GM11168 (cell line): ENCODE data around the gene GPR39.

ENCODE experiments used
- in situ Hi-C: fragments of 300-500 bp; cut with MboI; formaldehyde crosslinking; loops from one replicate; pipeline ENCODE4 v1.12.0; 2022; ENCODE audit warnings: low sequenced_read_pairs; ENCODE audit not compliant: unreplicated experiment

The GPR39 gene

DNA sequence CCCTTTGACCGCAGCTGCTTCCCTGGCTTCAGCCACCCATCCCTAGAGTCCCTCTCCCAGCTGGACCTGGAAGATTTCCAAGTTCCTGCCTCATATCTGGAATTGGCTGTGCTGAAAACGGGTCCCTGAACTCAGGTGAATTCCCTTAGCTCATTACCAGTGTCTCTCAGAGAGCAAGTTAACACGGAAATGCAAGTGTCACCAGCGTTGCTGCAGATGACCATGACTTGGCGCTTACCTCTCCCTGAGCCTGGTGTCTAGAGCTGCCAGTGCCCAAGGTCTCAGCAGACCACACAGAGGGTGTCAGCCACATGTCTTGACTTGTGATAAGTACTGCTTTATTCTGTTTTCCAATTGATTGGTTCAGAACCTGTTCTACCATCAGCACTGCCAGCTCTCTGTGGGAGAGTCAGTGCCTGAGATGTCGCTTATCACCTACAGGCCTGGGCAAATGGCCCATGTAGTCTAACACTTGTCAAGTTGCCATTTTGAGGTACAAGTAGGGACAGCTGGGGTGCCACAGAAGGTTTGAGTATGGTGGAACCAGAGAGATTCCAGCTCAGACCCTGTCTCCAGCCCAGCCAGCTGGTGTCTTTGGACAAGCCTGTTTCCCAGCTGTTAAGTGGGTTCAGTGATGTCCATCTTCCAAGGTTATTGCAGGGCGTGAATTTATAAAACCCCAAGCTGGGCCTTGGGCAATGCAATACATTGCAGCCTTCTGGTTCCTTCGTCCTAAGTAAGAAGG is 204.7 kb downstream of the GPR39 start:
- in situ Hi-C loops = no loop called here

DNA sequence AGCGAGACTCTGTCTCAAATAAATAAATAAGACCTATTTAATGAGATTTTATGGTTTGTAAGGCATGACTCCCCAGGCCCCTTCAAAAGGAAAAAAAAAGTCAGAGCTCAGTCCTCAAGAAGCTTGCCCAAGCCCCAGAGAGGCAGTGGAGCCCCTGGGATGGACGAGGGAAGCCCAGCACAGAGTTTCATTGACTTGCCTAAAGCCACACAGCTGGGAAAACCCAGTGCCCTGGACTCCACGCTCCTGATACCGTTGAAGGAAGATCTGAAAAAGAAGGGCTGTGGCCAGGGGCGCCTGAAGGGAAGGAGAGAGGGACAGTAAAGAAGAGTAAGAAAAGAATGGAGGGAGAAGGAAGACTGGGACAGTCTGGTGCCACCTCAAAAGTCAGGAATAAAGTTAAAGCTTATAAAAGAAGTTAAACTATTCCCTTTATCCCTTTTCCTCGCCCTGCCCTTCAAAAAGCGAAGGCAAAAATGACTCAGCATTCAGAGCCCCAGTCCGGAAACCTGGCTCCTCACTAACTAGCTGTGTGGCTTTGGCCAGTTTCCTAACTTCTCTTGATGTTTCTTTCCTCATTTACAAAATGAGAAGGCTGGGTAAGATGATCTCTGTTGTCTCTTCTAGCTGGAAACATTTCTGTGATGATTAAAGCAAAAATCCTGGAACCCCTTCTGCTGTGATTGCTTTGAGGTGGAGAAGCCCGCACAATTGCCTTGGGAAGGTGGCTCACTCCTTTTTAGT is 206.7 kb downstream of the GPR39 start:
- in situ Hi-C loops = no loop called here

DNA sequence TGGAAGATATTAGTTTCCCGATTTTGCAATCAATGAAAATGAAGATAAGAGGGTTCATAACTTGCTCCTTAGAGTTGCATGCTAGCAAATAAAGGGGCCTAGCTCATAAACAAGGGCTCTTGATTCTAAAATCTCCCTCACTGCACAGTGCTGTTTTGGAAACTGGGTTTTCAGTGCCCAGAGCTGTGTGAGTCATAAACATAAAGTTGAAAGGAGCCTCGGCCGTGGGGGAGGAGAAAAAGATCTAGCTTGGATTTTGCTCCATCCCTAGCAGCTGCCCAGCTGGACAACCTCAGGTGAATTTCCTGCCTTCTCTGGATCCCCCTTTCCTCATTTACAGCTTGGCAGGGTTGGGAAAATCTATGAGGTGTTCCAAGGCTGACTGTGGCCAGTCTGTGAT is 210.9 kb downstream of the GPR39 start:
- in situ Hi-C loops = no loop called here

DNA sequence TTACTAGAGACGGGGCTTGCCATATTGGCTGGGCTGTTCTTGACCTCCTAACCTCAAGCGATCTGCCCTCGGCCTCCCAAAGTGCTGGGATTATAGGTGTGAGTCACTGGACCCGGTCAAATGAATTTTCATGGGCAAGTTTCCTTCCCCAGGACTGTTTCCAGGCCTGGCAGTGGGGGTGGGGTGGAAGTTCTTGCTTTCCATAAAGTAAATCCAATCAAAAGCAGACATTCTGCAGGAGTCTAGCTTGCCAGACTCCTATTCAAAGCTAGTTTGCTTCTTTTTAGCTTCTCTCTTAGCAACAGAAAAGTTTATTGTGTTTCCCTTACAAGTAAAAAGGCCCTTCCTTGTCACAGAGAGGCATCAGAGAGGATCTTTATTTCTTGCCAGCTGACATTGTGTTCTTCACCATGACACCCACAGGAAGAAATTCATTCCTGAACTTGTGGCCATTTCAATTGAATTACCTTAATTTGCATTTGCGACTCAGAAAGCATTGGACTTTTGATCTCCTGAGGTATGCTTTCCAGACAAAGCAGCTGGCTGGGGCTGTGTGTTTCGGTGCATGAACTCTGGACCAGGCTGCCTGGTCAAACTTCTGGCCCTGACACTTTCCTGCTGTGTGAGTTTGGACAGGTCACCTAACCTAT is 215.5 kb downstream of the GPR39 start:
- in situ Hi-C loops = no loop called here

DNA sequence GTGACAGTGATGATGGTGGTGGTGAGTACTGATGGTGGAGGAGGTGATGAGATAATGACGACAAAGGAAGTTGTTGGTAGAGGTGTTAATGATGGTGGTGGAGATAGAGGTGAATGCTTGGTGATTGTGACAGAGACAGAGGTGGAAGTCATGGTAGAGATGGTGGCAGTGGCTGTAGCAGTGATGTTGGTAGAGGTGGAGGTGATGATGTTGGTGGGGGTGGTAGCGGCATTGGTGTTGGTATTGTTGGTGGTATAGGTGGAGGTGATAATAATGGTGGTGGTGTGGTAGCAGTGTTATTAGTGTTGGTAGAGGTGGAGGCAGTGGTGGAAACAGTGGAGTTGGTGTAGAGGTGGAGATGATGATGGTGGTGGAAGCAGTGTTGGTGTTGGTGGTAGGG is 217.0 kb downstream of the GPR39 start:
- in situ Hi-C loops = no loop called here

DNA sequence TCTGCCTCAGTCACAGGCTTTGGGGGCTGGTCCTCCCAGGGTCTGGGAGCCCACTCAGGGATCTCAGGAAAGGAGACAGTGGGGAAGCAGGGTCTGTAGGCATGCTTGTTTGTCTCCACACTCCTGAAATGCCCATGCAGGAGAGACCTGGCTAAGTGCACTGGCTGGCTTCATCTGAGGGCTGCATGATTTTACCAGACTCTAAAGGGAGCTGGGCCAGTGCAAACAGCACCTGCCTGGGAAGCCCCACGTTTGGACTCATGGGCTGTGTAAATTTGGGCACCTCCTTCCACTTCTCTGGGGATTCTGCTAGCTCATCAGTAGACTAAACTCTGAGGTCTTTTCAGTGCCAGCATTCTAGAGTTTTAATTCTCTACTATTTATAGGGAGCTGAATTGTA is 219.7 kb downstream of the GPR39 start:
- in situ Hi-C loops = no loop called here

DNA sequence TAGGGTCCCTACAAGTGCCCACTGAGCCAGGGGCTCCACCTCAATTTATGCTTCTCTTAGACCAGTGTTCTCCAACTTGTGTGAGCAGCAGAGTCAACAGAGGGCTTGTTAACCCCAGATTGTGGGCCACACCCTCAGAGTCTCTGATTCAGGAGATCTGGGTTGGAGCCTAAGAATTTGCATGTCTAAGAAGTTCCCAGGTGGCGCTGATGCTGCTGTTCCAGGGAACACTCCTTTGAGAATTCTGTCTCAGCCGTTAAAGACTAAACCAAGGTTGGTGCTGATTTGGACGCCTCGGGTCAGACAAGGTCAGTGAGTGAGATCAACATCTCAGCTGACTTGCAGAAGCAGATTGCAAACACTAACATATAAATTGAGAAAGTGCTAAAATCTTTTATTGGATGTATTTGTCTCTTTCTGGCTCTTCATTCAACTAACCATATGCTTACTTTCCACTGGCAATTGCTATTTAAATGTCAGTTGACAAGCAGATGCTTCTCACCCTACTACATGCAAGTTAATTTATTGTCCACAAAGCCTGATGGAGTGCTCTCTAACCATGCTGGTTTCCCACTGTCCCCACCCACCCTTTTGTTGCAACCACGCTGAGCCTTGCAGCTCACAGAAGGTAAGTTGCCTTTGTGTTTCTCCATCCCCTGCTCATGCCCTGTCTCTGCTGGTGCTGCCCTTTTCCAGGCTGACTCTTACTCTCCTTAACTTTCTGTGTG is 221.9 kb downstream of the GPR39 start:
- in situ Hi-C loops = no loop called here

DNA sequence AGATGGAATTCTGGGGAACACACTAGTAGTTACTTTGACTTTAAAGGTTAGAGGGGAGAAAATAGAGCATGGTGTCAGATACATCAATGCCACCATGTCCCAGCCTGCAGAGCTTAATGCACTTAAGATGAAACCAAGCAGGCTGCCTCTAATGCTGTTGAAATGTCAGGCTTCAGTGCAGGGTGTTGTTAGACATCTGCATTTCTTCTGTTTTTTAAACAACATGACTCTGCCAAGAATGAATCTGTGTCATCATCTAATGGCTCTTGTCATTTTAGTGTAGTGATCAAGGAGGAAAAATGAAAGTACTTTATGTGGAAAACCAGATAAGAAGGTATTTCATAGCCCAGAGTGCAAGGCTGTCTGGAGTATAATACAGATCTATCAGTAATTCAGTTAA is 223.5 kb downstream of the GPR39 start:
- in situ Hi-C loops = no loop called here

DNA sequence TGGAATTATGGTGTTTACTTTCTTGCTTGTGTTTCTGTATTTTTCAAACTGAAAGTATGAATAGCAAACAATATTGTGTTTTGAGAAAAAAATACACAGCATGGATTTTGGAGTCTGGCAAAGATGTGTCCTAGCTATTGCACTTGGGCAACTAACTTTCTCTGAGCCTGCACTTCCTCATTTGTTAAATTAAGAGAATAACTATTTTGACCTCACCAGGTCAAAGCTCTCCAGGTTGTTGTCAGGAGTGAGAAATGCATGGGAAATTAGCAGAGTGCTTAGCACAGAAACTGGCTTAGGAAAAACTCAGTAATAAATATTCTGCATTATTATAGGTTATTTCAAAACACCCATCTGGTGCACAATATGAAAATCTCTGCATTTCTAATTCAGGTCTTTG is 225.2 kb downstream of the GPR39 start:
- in situ Hi-C loops = no loop called here

DNA sequence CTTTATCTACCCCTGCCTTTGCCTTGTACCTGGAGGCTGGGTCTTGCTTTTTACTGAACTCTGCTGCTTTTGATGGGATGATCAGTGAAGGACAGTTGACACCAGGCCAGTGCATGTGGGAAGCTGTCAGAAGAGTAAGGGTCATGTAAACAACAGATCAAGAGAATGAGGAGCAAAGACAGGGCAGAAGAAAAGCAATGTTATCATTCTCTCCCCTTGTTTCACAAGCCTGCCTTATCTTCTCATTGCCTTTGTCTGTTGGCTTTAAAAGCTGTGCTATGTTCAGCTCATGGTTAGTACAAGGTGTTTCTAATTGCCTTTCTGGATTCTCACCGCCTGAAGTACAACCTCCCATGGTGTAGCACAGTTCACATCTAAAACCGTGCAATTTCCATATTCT is 225.8 kb downstream of the GPR39 start:
- in situ Hi-C loops = no loop called here

DNA sequence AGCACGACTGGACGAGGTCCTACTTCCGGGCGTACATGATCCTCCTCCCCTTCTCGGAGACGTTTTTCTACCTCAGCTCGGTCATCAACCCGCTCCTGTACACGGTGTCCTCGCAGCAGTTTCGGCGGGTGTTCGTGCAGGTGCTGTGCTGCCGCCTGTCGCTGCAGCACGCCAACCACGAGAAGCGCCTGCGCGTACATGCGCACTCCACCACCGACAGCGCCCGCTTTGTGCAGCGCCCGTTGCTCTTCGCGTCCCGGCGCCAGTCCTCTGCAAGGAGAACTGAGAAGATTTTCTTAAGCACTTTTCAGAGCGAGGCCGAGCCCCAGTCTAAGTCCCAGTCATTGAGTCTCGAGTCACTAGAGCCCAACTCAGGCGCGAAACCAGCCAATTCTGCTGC is 228.6 kb downstream of the GPR39 start:
- in situ Hi-C loops = no loop called here

DNA sequence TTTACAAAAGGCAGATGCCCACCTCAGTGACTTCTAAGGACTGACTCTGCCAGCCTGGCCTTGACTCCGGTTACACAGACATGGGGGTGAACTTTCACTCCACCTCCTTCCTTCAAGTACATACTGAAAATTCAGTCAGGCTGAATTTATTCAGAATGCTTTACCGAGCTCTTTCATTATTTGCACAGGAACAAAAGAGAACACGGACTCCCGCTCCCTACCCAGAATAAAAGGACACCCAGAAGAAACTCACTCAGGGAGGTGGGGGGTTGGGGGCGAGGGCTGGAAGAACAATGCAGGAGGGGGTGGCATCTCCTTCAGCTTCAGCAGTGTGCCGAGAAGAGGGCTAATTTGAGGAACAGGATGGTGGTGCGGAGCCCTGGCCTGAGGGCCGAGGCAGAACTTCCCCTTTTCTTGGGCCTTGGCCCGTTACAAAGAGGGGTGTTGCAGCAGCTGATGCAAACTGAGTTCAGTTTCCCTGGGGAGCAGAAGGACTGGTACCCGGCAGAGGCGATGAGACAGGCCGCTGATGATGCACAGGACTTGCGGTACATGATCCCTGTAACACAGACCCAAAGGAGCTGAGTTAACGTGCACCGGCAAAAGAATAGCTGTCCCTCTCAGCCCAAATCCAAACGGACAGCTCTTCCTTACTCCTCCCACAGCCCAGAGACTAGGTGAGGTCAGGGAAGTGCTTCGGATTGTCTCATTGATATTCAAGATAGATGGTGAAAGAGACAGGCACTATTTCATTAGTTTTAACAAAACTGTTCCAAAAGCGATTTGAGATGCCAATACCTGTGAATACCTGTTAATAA is 229.3 kb downstream of the GPR39 start:
- in situ Hi-C loops = no loop called here

DNA sequence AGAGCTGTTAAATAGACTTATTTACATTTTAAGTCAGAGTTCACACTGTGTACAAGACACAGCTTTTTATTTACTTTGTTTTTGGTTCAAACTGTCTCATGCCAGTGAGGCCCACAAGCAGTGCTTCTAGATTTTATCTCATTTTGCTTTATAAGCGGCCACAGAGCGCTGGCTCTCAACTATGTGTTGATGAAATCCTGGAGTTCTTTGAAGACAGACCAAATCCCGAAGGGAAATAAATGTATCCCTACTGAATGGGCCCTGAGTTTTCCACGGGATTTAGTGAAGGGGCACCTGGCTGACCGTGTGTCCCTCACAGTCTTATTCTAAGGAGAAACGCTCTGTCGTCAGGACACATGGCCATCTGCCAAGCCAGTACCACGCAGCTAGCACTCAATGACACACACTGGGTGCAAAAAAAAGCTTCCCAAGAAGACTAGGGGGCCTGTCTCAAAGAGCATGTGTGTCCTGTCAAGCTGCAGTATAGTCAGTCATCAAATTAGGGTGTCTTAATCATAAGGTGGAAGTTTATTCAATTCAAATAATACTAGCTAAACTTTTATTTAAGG is 230.0 kb downstream of the GPR39 start:
- in situ Hi-C loops = no loop called here

DNA sequence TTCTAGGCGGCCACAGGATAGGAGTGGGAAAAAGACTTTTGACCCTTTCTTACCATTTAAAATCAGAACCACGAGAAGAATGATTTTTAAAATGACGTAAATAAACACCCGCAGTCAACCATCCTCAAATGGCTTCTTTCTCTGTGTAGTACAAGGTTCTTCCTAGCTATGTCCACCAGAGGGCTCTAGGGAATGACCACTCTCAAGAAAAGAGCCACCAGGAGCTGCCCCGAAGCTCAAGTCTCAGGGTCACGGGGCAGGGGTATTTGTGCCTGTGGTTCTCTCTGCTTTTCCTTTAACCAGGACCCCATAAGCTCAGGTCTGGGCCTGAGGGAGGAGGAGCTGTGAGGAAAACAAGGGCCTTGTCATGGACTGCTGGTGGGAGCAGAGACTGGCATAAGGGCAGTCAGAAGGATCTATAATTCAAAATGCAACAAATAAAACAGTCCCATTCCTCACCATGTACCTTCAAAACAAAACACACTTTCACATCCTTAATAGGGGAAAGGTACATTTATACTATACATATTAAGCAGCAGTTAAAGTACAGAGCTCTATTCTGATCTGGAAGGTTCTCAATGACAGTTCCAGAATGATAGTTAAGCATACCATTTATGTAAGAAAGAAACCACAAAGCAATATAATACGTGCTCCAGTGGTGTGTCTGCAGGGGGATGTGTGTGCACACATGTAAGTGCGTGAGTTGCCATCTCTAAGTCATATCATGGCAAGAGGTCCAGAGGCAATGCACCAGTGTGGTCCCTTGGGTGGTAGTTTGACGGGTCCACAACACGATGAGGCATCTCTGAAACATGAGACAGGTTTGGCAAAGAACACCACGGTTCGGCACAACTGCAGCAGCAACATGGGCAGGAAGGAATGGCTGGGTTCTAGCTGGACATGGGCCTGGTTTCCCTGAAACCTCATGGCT is 234.8 kb downstream of the GPR39 start:
- in situ Hi-C loops = no loop called here

DNA sequence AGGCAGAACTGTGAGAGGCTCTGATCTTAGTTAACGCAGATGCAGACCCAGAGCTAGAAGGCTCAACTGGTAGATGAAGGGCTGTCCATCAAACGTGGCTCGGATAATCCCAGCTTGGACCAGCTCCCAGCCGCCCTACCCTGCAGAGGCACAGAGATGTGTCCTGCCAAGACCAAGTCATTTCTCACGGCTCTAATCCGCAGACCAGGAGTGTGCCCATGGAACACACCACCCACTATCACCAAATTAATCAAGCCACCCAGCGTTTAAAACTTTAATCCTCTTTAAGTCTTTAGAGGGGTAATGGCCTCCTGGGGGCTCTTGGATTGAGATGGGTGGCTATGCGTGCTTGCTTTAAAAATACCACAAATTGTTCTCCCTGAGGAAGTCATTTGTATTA is 235.9 kb downstream of the GPR39 start:
- in situ Hi-C loops = no loop called here

DNA sequence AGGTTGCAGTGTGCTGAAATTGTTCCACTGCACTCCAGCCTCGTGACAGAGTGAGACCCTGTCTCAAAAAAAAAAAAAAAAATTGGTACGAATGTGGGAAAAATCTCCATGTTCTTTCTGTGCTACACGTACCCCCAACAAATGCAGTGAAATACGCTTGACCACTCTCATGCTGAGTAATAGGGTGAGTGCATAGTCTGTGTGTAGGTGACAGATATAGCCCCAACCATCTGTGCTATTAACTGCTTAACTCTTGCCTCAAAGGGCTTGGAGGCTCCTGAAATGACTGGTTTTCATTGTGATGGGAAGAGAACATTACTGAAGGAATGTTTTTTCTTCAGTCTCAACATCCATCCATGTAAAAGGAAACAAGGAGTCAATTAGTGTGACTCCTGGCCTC is 237.7 kb downstream of the GPR39 start:
- in situ Hi-C loops = no loop called here

DNA sequence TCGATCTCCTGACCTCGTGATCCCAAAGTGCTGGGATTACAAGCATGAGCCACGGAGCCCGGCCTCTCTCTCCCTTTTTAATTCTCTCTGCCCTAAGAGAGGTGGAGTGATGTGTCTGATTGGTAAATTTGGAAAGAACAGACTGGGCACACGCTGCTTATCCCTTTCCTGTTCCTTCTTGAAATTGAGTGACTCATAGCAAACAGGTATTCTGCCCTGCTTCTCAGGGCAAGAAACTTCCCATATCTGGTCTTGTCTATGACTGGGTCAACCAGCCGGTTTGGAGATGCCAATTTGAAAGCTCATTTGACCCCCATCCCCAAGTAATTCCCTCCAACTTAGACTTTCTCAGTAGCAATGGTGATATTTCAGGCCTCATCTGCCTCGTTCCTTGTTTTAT is 238.4 kb downstream of the GPR39 start:
- in situ Hi-C loops = no loop called here

DNA sequence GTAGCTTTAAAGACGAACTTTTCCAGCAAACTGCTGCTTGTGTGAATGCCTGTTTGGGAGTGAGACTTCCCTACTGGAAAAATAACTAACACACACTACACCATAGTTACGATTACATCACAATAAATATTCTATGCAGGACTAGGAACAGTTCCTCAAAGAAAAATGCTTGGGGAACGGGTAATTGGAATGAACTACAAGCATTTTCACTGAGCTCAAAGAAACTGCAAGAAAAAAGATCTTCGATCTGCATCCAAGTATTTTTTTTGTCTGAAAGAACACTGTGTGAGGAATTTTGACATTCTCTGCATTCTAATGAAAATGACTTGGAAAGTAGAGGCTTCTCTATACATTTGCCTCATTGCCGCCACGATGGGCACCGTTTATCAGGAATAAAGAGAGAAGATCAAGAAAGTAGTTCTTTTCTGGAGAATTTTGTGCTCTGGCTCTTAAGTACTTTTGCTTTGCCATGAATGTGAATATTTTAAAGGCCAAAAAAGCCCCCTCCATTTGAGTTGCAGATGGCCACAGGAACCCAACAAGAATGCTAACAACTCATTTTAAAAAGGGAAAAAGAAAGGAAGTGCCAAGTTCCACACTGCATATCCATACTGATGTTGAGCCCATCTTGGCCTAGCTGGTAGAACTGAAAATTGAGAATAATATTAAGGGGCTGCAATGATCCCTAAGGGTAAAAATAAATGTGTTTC is 239.8 kb downstream of the GPR39 start:
- in situ Hi-C loops = no loop called here
